Measurements from ENCODE around the gene MARCKSL1.

GRCh38 chr1:32321712-32322291, 14.2 kb downstream of the MARCKSL1 start:
- no peak for TF ChIP-seq CTCF (conservative IDR thresholded peaks at IDR 0.05; ENCODE audit: low read length)
- no peak for TF ChIP-seq EZH2phosphoT487 (IDR thresholded peaks at IDR 0.05; ENCODE audit: borderline replicate concordance, low read depth, low read length)
